22Rv1 (cell line): ENCODE results near the gene MTCL1.

Source experiments
- H3K27ac ChIP-seq: fragments of 450-650 bp; 2 replicates; pipeline ENCODE4 v1.5.1; 2017
- ZFX ChIP-seq: fragments of 450-650 bp; IDR thresholded peaks from 2 replicates; pipeline ENCODE4 v1.6.1; 2017; ENCODE audit warnings: antibody characterized with exemption, borderline replicate concordance
- TF ChIP-seq, protein P1 (sequence below): fragments of 450-650 bp; IDR thresholded peaks from 2 replicates; pipeline ENCODE4 v1.5.1; 2017; ENCODE audit warnings: mild to moderate bottlenecking

Gene MTCL1

GRCh38 chr18:8821083-8821465 is 115.7 kb downstream of the MTCL1 start:
- H3K27ac ChIP-seq, result no peak overlapping the region

GRCh38 chr18:8821531-8821930 is 116.2 kb downstream of the MTCL1 start:
- no peak for TF ChIP-seq ZFX
- no peak overlapping the region for H3K27ac ChIP-seq

More at GRCh38 chr18:8821083-8821465, 115.7 kb downstream of the MTCL1 start:
- TF ChIP-seq, protein P1, sequence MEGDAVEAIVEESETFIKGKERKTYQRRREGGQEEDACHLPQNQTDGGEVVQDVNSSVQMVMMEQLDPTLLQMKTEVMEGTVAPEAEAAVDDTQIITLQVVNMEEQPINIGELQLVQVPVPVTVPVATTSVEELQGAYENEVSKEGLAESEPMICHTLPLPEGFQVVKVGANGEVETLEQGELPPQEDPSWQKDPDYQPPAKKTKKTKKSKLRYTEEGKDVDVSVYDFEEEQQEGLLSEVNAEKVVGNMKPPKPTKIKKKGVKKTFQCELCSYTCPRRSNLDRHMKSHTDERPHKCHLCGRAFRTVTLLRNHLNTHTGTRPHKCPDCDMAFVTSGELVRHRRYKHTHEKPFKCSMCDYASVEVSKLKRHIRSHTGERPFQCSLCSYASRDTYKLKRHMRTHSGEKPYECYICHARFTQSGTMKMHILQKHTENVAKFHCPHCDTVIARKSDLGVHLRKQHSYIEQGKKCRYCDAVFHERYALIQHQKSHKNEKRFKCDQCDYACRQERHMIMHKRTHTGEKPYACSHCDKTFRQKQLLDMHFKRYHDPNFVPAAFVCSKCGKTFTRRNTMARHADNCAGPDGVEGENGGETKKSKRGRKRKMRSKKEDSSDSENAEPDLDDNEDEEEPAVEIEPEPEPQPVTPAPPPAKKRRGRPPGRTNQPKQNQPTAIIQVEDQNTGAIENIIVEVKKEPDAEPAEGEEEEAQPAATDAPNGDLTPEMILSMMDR, result no peak
- no peak for TF ChIP-seq ZFX

DNA sequence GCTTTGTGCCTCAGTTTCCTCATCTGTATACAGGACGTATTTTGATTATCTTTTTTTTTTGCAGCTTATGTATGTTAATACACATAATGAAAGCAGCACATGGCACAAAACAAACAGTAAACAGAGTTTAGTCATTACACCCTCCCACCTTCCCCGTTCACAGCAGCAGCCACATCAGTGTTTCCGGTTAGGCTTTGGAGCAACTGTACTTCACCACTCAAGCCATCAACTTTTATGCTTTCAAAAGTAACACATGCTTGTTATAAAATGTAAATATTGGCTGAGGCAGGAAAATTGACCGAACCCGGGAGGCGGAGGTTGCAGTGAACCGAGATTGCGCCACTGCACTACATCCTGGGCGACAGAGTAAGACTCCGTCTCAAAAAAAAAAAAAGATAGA is 117.3 kb downstream of the MTCL1 start:
- no peak overlapping the region for H3K27ac ChIP-seq
- TF ChIP-seq, protein P1, result no peak
- TF ChIP-seq ZFX, result no peak

DNA sequence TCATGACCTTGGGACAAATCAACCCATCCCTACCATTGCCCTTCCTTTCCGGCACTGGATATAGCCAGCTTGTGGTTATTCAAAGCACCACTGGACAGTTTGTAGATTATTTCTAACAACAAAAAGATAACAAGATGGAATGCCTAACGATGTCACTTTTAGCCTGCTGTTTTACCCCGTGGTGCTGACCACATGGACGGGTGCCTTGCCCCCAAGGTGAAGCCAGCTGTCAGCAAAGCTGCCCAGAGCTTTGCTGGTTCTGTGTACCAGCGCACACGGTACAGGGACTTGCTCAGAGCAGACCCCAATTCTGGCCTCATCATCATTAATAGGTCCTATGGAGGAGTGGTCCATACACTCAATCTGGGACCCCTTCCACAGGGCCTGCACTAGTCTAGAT is 118.2 kb downstream of the MTCL1 start:
- no peak overlapping the region for H3K27ac ChIP-seq
- no peak for TF ChIP-seq ZFX
- TF ChIP-seq, protein P1, result no peak

DNA sequence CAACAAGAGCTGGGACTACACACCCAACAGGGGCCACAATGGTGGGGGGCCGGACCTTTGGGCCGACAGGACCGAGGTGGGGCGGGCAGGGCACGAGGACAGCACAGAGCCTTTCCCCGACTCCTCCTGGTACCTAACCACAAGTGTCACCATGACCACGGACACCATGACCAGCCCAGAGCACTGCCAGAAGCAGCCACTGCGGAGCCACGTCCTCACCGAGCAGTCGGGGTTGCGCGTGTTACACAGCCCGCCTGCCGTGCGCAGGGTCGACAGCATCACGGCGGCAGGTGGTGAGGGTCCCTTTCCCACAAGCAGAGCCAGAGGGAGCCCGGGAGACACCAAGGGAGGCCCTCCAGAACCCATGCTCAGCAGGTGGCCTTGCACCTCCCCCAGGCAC is 119.5 kb downstream of the MTCL1 start:
- no peak for TF ChIP-seq ZFX
- TF ChIP-seq, protein P1, result no peak

DNA sequence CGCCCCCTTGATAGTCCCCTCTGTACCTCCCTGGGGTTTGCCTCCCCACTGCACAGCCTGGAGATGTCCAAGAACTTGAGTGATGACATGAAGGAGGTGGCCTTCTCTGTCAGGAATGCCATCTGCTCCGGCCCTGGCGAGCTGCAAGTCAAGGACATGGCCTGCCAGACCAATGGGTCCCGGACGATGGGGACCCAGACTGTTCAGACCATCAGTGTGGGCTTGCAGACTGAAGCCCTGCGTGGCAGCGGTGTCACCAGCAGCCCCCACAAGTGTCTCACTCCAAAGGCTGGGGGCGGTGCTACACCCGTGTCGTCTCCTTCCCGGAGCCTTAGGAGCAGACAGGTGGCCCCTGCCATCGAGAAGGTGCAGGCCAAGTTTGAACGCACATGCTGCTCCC is 119.9 kb downstream of the MTCL1 start:
- H3K27ac ChIP-seq, result no peak overlapping the region
- TF ChIP-seq, protein P1, result no peak
- no peak for TF ChIP-seq ZFX

More for the DNA sequence above, 119.5 kb downstream of the MTCL1 start:
- H3K27ac ChIP-seq, result no peak overlapping the region

GRCh38 chr18:8825729-8826375 is 120.5 kb downstream of the MTCL1 start:
- no peak for TF ChIP-seq ZFX
- TF ChIP-seq, protein P1, result no peak
- H3K27ac ChIP-seq, result no peak overlapping the region

DNA sequence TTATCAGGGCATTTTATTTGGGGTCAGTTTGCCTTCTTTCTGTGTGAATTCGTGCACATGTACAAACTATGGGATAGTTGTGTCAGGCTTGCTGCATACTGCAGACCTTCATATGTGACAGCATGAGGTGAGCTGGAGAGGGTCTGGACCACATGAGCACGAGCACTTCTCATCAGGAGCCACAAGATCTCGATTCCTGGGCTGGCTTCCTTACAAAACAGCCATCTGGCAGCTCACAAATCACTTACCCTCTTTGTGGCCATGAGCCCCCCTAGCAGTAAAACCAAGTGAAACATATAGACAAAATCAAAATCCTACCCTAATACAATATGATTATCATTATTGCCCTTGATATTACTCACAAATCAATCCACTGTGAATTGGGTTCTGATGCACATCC is 121.2 kb downstream of the MTCL1 start:
- no peak overlapping the region for H3K27ac ChIP-seq
- TF ChIP-seq ZFX, result no peak
- TF ChIP-seq, protein P1, result no peak
